NCI-H2227 (cell line): ENCODE measurements around the gene PDZRN4.

Experiments
- DNase-seq: peaks from one replicate; lab custom pipeline; 2025; ENCODE audit not compliant: unreplicated experiment; lab: John Stamatoyannopoulos, UW

The PDZRN4 gene

DNA sequence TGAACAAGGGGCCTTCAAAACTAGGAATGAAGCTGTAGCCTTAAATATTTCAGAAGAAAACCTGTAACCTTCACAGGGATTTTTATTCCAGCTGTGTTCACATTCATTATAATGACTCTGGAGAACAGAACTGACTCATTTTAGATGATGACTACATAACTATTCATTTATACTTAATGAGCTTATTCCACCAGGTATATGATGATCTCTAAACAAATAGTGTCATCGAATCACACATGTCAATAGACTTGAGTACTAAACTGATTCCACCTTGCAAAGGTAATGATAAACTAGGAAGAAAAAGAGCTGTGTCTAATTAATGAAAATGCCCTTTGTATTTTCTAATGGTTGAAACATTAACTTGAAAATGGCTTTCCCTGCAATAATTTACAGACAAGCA is 433.2 kb downstream of the PDZRN4 start:
- DNase-seq = no peak
